Coronary artery (tissue), 2 donors: ENCODE results near the gene MT1HL1.

Experiments used
- DNase-seq: peaks from one replicate; pipeline ENCODE4 v3.0.0-alpha.2; 2017; ENCODE audit warnings: low spot score
- H3K27ac ChIP-seq, 2 donors: fragments of 200-600 bp; sonication (generic); one replicate each; pipeline ENCODE4 v1.5.1; 2016 to 2019
- H3K4me3 ChIP-seq: fragments of 200-600 bp; sonication (generic); 2 replicates; pipeline ENCODE4 v1.5.1; 2016; ENCODE audit warnings: mild to moderate bottlenecking, moderate library complexity
- TF ChIP-seq, protein P1 (sequence below): fragments of 200-600 bp; sonication (generic); IDR thresholded peaks from one replicate; pipeline ENCODE4 v1.5.1; 2019; ENCODE audit warnings: antibody characterized with exemption

MT1HL1 gene

DNA sequence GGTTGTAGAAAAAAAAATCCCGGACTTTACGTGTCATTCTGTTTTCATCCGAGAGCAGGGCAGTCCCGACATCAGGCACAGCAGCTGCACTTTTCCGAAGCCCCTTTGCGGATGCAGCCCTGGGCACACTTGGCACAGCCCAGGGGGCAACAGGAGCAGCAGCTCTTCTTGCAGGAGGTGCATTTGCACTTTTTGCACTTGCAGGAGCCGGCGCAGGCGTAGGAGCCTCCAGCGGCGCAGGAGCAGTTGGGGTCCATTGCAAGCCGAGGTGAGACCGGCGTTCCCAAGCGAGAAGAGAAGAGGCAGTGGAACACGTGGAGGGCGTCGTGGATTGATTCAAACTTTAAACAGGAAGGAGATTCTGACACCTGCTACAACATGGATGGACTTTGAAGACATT lies at the start of gene MT1HL1:
TSS of gene MT1HL1 (minus strand) at position 326 of the 400 bp plus-strand sequence. CDS start at position 257, 69 bp downstream.
- DNase-seq: no peak
- TF ChIP-seq, protein P1, sequence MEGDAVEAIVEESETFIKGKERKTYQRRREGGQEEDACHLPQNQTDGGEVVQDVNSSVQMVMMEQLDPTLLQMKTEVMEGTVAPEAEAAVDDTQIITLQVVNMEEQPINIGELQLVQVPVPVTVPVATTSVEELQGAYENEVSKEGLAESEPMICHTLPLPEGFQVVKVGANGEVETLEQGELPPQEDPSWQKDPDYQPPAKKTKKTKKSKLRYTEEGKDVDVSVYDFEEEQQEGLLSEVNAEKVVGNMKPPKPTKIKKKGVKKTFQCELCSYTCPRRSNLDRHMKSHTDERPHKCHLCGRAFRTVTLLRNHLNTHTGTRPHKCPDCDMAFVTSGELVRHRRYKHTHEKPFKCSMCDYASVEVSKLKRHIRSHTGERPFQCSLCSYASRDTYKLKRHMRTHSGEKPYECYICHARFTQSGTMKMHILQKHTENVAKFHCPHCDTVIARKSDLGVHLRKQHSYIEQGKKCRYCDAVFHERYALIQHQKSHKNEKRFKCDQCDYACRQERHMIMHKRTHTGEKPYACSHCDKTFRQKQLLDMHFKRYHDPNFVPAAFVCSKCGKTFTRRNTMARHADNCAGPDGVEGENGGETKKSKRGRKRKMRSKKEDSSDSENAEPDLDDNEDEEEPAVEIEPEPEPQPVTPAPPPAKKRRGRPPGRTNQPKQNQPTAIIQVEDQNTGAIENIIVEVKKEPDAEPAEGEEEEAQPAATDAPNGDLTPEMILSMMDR: no peak
- Histone ChIP-seq H3K27ac (no peak within 1 kb of the TSS), H3K4me3 (no peak within 1 kb of the TSS)

DNA sequence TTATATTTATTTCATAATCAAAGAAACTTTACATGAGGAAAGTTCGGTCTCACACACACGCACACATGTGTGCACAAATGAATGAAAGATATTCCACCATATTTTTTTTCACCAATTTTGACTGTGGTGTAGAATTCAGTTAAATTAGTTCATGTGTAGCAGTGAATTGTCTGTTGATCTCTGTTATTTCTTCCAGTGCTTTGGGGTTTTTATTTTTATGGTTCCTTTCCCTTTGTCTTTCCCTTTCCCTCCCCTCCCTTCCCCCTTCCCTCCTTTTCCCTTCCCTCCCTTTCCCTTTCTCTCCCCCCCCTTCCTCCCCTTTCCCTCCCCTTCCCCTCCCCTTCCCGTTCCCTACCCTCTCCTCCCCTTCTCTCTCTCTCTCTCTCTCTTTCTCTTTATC lies 46.7 kb upstream of the MT1HL1 start:
- TF ChIP-seq, protein P1: no peak
- Histone ChIP-seq H3K4me3 (no peak overlapping the region), H3K27ac (no peak overlapping the region)
- no peak for DNase-seq

DNA sequence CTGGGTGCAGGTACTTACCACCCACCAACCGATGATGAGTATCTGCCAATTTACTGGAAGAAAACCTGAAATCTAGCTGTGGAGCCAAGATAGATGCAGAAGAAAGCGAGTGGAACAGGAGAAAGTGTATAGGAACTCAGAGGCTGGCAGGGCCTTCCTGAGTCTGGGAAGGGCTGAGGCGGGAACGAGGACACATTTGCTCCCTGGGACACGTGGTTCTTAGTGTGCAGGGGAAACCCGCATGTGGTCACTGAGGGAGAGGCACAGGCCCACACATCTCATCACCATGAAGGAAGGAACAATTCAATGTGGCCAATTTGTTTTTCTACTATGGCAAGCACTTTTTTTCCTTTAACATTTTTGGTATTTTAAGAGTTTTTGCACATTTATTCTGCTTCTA lies 45.9 kb upstream of the MT1HL1 start:
- no peak for DNase-seq
- TF ChIP-seq, protein P1: no peak
- no peak overlapping the region for H3K4me3 ChIP-seq
- H3K27ac ChIP-seq: no peak overlapping the region

DNA sequence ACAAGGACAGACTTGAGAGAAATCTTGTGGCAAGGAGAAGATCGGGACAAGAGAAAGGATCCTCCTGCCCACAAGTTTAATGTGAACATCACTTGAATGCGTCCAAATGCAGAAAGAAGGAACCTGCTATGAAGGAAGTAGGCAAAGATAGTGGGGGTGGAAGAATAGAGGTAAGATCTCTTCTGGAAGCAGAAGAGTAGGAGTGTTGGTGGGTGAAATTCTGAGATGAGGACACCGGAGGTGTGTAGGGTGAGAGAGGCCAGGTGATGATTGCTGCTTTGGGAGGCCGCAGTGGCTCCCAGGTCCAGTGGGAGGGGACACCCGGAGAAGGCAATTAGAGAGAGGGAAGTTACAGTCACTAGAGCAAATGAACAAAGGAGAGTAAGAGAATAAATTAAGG lies 44.6 kb upstream of the MT1HL1 start:
- no peak overlapping the region for H3K4me3 ChIP-seq
- TF ChIP-seq, protein P1: no peak
- no peak for DNase-seq
- H3K27ac ChIP-seq: no peak overlapping the region

DNA sequence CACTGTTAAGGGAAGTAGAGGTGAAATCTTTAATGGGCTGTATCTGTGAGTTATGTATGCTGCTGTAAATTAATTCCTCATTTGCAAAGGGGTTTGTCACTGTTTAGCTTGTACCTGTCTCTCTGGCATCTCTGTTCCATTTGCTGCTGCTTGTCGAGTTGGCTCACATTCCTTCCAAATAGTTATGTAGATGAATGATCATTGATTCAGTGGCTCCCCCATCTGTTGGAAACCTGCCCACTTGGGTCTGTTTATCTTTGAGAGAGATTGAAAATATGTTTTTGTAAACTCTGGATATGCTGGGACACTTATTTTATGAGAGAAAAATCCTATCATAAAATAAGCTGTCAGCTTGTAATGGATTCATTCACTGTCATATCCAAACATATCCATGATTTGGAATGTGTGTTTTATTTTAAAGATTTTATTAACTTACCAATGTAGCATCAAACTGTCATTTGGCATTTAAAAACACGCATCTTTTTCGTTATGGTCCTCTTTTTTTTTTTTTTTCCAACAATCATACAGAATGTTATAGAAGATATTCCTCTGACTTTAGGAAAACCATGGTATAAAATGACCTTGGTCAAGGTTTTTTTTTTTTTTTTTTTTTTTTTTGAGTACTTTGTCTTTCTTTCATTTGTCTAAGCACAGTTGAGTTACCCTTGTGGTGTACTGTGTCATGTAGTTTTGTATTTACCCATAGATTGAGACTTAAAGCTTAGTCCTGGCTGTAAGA lies 41.2 kb upstream of the MT1HL1 start:
- DNase-seq: no peak
- Histone ChIP-seq H3K27ac (no peak overlapping the region), H3K4me3 (no peak overlapping the region)
- TF ChIP-seq, protein P1: no peak

DNA sequence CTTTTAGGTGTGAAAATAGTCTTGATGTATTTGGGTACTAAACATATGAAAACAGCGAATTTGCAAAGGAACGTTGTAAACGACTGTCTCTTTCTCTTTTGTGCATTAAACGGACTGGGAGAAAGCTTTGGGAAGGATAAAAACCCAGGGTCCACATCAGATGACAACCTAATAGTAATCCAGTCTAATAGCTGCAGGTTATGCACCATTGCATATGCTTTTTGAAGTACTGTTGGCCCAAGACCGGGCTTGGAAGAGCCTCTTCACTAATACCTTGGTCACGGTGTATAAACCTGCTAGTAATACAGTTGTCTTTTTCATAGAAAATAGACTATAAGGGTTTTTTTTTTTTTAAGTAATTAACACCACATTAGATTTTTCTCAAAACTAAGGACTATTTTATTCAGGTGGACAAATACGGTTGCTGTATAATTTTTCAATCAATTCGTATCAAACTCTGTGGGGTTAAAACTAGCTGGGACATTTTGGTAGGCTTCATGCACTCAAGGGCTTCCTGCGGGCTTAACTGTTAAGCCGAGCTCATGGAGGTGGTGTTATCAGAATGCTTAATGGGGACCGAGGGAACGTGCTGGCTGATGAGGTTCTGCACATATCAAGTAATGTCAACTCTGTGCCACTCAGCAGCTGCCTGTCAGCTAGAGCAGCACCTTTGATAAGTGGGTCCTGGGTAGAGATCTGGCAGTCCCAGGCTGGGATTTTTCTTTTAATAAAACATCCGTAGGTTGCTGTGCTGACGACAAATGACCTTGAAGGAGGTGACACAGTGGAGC lies 39.8 kb upstream of the MT1HL1 start:
- no peak for DNase-seq
- H3K27ac ChIP-seq: peak overlapping the region in 1 of 2 donors; percentile 91
- H3K4me3 ChIP-seq: peak overlapping the region; percentile 87
- TF ChIP-seq, protein P1: no peak
